Endothelial cell (in vitro differentiated cells): ENCODE results near the gene SVOP. TPM values are rescaled to one million over a fixed set of nuclear protein-coding genes. Genes with fewer than 3 reads are reported as not detected.

ENCODE experiments used
- DNase-seq: peaks from one replicate; pipeline ENCODE4 v3.0.0; 2021; ENCODE audit warnings: low spot score
- H3K27ac Mint-ChIP-seq: one replicate; pipeline ENCODE4 v1.8.0; 2021; ENCODE audit warnings: mixed read lengths, inconsistent platforms; ENCODE audit not compliant: unreplicated experiment
- H3K27me3 Mint-ChIP-seq: one replicate; pipeline ENCODE4 v1.8.0; 2021; ENCODE audit warnings: mild to moderate bottlenecking, moderate library complexity, mixed read lengths, inconsistent platforms; ENCODE audit not compliant: unreplicated experiment
- H3K36me3 Mint-ChIP-seq: one replicate; pipeline ENCODE4 v1.8.0; 2021; ENCODE audit warnings: mild to moderate bottlenecking, low read depth, mixed read lengths, inconsistent platforms; ENCODE audit not compliant: unreplicated experiment
- H3K4me1 Mint-ChIP-seq: one replicate; pipeline ENCODE4 v1.8.0; 2021; ENCODE audit warnings: mild to moderate bottlenecking, mixed read lengths, inconsistent platforms; ENCODE audit not compliant: unreplicated experiment
- H3K4me3 Mint-ChIP-seq: one replicate; pipeline ENCODE4 v1.8.0; 2021; ENCODE audit warnings: mild to moderate bottlenecking, mixed read lengths, inconsistent platforms; ENCODE audit not compliant: unreplicated experiment
- H3K9me3 Mint-ChIP-seq: one replicate; pipeline ENCODE4 v1.8.0; 2021; ENCODE audit warnings: mixed read lengths, inconsistent platforms; ENCODE audit not compliant: unreplicated experiment
- total RNA-seq: library from RNA; stranded (reverse); fragmentation: NEBNext Ultra II Directional; extraction: Animal tissue kit (Norgen Biotek cat#: 25700); gene quantifications from one replicate; pipeline ENCODE4 v1.2.1, GENCODE V29; 2021; ENCODE audit not compliant: unreplicated experiment
- TF ChIP-seq, protein P1 (sequence below): fragments of 200-600 bp; sonication (generic); IDR thresholded peaks from one replicate; pipeline ENCODE4 v1.5.0; 2021; ENCODE audit warnings: antibody characterized with exemption; ENCODE audit not compliant: unreplicated experiment

Gene SVOP
- total RNA-seq, 1 donor from 2014 or later, result 0.15 TPM

- no peaks in the 10 kb centered on the region for H3K36me3 Mint-ChIP-seq
- no peaks in the 10 kb centered on the region for H3K9me3 Mint-ChIP-seq
- no peaks in the 10 kb centered on the region for H3K4me1 Mint-ChIP-seq
- H3K4me3 Mint-ChIP-seq, result no peak overlapping the region
- no peak overlapping the region for H3K27ac Mint-ChIP-seq
- no peak for DNase-seq
- H3K27me3 Mint-ChIP-seq, result no peaks in the 10 kb centered on the region
- TF ChIP-seq, protein P1, sequence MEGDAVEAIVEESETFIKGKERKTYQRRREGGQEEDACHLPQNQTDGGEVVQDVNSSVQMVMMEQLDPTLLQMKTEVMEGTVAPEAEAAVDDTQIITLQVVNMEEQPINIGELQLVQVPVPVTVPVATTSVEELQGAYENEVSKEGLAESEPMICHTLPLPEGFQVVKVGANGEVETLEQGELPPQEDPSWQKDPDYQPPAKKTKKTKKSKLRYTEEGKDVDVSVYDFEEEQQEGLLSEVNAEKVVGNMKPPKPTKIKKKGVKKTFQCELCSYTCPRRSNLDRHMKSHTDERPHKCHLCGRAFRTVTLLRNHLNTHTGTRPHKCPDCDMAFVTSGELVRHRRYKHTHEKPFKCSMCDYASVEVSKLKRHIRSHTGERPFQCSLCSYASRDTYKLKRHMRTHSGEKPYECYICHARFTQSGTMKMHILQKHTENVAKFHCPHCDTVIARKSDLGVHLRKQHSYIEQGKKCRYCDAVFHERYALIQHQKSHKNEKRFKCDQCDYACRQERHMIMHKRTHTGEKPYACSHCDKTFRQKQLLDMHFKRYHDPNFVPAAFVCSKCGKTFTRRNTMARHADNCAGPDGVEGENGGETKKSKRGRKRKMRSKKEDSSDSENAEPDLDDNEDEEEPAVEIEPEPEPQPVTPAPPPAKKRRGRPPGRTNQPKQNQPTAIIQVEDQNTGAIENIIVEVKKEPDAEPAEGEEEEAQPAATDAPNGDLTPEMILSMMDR, result no peak
Measured at GRCh38 chr12:108982621-108983219, 38.1 kb downstream of the SVOP start.

DNA sequence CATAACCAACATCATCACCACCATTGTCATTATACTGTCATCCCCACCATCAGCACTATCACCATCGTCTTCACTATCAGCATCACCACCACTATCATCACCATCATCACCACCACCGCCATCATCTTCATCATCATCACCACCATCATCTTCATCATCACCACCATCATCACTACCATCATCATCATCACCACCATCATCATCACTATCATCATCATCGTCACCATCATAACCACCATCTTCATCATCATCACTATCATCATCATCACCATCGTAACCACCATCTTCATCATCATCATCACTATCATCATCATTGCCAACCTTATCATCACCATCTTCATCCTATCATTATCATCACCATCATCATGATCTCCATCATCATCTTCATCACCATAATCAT lies 39.0 kb downstream of the SVOP start:
- H3K9me3 Mint-ChIP-seq, result no peaks in the 10 kb centered on the region
- H3K36me3 Mint-ChIP-seq, result no peaks in the 10 kb centered on the region
- no peak for DNase-seq
- H3K27me3 Mint-ChIP-seq, result no peaks in the 10 kb centered on the region
- H3K27ac Mint-ChIP-seq, result no peak overlapping the region
- TF ChIP-seq, protein P1, result no peak
- no peak overlapping the region for H3K4me3 Mint-ChIP-seq
- H3K4me1 Mint-ChIP-seq, result no peaks in the 10 kb centered on the region

DNA sequence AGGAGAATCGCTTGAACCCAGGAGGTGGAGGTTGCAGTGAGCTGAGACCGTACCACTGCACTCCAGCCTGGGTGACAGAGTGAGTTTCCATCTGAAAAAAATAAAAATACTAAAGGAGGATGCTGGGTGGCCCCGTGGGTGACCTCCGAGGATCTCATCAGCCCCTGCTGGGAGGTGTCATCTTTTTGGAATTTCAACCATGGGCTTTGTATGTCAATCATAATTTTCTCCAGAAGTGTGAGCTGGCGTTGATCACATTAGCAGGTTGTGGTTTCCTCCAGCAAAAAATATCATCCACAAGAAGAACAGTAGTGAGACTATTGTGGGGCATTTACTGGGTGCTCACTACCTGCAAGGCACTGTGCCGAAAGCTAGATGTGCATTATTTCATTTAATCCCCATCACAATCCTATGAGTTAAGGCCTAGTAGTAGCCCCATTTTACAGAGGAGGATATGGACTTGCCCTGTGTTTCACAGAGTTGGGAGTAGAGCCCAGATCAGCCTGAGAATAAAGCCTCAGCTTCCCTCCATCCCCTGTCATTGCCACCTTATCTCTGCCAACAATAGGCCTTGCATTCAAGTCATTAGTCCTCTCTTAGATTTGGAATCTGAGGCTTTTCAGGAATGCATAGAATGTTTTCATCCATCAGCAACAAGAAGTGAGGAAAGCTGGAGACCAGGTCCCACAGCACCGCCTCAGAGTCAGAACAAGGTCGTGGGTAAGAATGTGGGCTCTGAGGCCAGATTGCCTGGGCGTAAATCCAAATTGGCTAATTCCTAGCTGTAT lies 39.8 kb downstream of the SVOP start:
- no peaks in the 10 kb centered on the region for H3K36me3 Mint-ChIP-seq
- H3K27me3 Mint-ChIP-seq, result no peaks in the 10 kb centered on the region
- H3K4me1 Mint-ChIP-seq, result no peaks in the 10 kb centered on the region
- no peak overlapping the region for H3K27ac Mint-ChIP-seq
- no peaks in the 10 kb centered on the region for H3K9me3 Mint-ChIP-seq
- TF ChIP-seq, protein P1, result no peak
- no peak overlapping the region for H3K4me3 Mint-ChIP-seq
- DNase-seq, result no peak

- no peak for DNase-seq
- H3K4me3 Mint-ChIP-seq, result no peak overlapping the region
- TF ChIP-seq, protein P1, result no peak
- no peaks in the 10 kb centered on the region for H3K36me3 Mint-ChIP-seq
- H3K27me3 Mint-ChIP-seq, result no peaks in the 10 kb centered on the region
- H3K4me1 Mint-ChIP-seq, result no peaks in the 10 kb centered on the region
- H3K27ac Mint-ChIP-seq, result no peak overlapping the region
- H3K9me3 Mint-ChIP-seq, result no peaks in the 10 kb centered on the region
Measured at GRCh38 chr12:108977360-108977759, 43.5 kb downstream of the SVOP start.

DNA sequence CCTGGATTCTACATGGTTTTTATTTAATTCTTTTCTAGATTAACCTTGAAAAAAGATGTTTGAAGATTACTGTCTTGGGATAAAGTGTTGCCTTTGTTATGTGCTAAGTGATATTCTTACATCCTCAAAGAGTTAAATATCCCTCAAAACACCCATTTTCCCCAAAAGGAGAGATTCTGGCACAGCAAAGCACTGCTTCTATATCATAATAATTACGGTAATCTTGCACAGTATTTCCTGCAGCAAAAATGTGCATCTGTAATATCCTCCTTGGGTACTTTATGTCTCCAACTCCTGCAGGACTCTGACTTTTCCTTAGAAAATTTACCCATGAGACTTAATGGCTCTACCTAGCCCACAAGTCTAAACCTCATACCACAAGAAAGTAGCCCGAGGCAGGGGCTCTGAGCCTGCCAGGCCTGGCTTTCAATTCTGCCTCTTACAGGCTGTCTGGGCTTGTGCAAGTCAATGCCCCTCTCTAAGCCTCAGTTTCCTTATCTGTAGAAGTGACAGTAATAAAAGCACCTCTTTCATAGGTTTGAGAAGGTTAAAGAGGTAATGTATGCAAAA lies 45.8 kb downstream of the SVOP start:
- Mint-ChIP-seq H3K9me3 (no peaks in the 10 kb centered on the region), H3K27me3 (no peaks in the 10 kb centered on the region), H3K36me3 (peaks cover 3% of the 10 kb centered on the region), H3K4me1 (no peaks in the 10 kb centered on the region), H3K27ac (no peak overlapping the region), H3K4me3 (no peak overlapping the region)
- TF ChIP-seq, protein P1, result no peak
- no peak for DNase-seq
